Subcutaneous adipose tissue (tissue), 4 donors: ENCODE results near the gene UBE2D3. TPM values are rescaled to one million over a fixed set of nuclear protein-coding genes. Genes with fewer than 3 reads are reported as not detected.

Experiments used
- total RNA-seq, 4 donors: library from RNA; depleted of rRNA; stranded (reverse); fragments of >200 nt; gene quantifications; one replicate each; pipeline ENCODE4 v1.1.0, GENCODE V29; 2016
- TF ChIP-seq, protein P1 (sequence below): fragments of 450-650 bp; IDR thresholded peaks from one replicate; pipeline ENCODE4 v1.5.1; 2016; ENCODE audit warnings: low read depth, mild to moderate bottlenecking, control low read depth, antibody characterized with exemption, moderate library complexity

UBE2D3 gene
- total RNA-seq, 4 donors from 2014 or later = 285 to 439 (median 398) TPM

- TF ChIP-seq, protein P1, sequence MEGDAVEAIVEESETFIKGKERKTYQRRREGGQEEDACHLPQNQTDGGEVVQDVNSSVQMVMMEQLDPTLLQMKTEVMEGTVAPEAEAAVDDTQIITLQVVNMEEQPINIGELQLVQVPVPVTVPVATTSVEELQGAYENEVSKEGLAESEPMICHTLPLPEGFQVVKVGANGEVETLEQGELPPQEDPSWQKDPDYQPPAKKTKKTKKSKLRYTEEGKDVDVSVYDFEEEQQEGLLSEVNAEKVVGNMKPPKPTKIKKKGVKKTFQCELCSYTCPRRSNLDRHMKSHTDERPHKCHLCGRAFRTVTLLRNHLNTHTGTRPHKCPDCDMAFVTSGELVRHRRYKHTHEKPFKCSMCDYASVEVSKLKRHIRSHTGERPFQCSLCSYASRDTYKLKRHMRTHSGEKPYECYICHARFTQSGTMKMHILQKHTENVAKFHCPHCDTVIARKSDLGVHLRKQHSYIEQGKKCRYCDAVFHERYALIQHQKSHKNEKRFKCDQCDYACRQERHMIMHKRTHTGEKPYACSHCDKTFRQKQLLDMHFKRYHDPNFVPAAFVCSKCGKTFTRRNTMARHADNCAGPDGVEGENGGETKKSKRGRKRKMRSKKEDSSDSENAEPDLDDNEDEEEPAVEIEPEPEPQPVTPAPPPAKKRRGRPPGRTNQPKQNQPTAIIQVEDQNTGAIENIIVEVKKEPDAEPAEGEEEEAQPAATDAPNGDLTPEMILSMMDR = no peak
Observed at GRCh38 chr4:102787096-102787881, 40.1 kb downstream of the UBE2D3 start.

DNA sequence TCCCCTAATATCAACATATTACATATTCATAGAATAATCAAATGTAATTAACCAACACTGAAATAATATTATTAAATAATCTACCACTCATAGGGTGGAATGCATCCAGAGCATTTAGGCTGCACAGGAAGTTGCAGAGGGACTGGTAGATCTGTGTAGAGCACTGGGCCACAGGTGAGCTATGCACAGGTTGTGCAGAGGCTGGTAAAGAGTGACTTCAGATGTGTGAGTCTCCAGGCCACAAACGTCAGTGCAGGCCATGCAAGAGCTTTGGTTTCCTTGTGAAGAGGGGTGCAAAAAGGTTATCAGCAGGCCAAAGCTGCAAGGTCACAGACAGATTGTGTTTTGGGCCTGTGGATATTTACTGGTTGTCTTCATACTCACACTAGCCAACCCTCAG is 41.1 kb downstream of the UBE2D3 start:
- TF ChIP-seq, protein P1 = no peak

DNA sequence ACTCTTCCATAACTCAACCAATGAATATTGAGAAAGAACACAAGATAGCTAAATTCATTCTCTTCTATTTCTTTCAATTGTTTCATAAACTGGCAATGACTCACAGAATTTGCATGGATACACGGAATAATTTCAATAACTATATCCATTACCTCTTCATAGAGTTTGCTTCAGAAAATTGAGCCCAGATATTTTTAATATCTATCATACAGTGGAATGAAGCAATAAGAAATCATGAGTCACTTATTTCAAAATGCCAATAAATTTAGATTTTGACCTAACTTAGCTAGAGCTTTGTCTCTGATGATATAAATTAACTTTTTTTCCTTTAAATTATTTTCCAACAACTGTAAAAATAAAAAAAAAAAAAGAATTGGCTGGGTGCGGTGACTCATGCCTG is 44.3 kb downstream of the UBE2D3 start:
- TF ChIP-seq, protein P1 = no peak

- TF ChIP-seq, protein P1 = no peak
Observed at GRCh38 chr4:102781570-102781969, 45.8 kb downstream of the UBE2D3 start.

DNA sequence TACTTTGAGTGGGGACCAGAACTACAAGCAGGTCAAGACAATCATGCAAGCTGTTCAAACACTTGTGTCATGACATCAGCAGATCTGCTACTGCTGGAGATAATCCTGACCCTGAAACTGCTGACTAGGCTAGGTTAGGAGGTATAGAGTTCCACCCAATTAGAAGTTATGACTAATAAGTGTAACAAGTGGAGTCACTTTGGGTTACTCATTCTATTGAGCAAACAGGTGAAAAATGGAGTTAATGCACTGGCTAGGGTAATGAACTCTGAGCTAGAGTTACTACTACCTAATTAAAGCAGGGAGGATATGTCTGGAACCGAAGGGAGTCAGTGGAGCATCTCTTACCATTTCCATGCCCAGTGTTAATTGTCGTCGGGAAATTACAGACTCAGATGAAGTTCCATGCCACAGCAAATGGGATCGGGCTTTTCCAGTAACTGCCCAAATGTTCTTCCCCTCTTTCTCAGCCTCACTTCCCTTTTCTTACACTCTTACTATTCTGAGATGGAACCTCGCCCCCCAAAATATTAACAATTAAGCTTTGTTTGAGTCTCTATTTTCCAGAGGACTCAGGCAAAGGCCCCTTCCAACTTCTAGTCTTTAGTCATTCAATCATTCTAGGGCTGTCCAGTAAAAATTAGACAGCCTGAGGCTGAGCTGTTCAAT is 46.7 kb downstream of the UBE2D3 start:
- TF ChIP-seq, protein P1 = no peak

GRCh38 chr4:102779204-102779603 is 48.1 kb downstream of the UBE2D3 start:
- TF ChIP-seq, protein P1 = no peak

DNA sequence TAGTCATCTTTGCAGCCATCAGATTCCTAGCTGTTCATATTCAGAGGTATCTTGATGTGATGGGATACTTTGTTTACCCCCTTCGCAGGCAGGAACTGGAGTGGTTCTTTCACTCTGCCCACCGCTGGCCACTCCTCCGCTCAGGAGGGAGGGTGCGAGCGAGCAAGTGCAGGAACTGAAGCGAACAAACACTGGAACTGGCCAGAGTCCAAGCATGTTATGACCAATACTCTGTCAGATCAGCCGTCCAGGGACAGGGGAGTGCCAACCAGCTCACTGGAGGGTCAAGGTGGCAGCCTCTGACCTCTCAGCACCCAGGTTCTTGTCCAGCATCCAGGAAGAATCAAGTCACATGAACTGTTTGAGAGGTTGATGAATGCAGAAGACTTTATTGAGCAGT is 48.6 kb downstream of the UBE2D3 start:
- TF ChIP-seq, protein P1 = no peak
